GM19324 (cell line): ENCODE results near the gene CDC42BPA.

Experiments used
- ATAC-seq: cut with Tn5 transposase; IDR thresholded peaks from one replicate; pipeline ENCODE4 v1.9.1; 2021; ENCODE audit warnings: mild to moderate bottlenecking, moderate library complexity; ENCODE audit not compliant: unreplicated experiment, low FRiP score

Gene CDC42BPA

GRCh38 chr1:226983992-226984364 is 334.3 kb downstream of the CDC42BPA start:
- ATAC-seq = no peak

- ATAC-seq = no peak
Observed at GRCh38 chr1:226983247-226983991, 334.9 kb downstream of the CDC42BPA start.

DNA sequence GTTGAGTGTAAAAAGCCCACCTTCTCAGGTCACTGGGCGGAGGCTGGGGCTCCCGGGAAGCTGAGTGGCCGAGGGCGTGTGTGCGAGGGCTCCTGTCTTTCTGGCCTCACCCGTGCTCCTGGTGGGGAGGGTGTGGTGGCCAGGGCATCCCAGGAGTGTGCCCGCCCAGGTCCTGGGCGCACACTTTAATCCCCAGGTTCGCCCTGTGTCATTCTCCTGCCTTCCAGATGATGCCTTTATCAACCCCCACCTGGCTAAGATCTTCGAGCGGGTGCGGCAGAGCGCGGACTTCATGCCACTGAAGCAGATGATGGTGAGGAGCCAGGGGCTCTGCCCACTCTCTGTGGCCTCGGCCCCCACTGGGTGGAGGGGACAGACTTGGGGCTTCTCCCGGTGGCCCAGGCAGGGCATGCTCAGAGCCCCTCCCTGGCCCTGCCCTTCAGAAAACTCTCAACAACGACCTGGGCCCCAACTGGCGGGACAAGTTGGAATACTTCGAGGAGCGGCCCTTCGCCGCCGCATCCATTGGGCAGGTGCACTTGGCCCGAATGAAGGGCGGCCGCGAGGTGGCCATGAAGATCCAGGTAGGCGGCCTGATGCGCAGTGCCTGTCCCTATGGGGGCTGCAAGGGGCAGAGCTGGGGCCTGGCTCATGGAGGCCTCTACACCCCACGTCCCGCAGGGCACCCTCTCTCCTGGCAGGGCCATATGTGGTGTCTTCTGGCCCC is 335.7 kb downstream of the CDC42BPA start:
- ATAC-seq = no peak

- no peak for ATAC-seq
Observed at GRCh38 chr1:226981838-226982237, 336.5 kb downstream of the CDC42BPA start.

DNA sequence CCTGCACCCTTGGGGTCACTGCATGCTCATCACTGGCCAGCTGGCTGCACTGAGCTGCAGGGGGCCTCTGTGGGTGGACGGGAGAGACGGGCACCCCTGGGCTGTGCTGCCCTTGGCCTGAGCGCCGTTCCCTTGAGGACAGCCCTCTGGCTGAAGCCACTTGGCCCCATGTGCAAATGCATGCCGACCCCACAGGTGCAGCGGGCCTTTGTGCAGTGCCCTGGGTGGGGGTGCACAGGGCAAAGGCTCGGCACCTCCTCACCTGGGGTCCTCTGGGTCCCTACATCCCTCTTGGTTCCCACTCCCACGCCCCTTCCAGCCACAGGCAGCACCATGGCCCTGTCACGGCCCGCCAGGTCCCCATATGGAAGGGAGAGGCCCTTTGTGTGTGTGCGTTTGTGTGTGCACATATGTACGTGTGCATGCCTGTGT is 336.9 kb downstream of the CDC42BPA start:
- ATAC-seq = no peak

DNA sequence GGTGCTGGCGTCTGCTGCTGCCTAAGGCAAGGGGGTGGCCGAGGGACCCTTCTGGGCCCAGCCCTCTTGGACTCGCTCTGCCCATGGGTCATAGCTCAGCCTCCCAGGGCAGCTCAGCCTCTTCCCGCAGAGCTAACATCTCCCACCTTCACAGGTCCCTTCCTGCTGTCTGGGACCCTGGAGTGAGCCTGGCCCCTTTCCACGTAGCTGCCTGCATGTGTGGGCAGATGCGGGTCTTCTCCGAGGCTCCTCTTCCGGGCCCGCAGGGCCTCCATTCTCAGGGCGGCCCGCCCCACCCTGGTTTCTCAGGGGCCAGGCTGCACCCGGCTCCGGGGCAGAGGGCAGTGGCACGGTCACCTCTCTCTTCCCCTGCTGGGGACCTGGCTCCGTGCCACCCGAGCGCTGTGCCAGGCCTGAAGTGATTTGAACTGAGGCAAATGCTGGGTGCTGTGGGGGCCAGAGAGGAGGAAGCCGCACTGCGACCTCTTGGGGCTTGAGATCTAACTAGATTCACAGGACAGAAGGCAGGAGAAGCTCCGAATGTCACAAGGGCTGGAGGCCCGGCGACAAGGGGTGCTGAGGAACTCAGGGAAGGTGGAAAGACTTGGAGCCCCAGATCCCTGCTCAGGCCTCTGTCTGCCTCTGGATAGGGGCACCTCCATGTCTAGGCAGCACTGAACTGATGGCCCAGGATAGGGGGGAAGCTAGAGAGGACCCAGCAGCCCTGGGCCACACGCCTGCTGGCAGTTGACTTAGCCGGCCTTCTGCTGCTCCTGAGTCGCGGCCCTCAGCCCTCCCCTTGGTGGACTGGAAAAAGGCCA is 337.5 kb downstream of the CDC42BPA start:
- ATAC-seq = no peak

- no peak for ATAC-seq
Observed at GRCh38 chr1:226980122-226980560, 338.2 kb downstream of the CDC42BPA start.

DNA sequence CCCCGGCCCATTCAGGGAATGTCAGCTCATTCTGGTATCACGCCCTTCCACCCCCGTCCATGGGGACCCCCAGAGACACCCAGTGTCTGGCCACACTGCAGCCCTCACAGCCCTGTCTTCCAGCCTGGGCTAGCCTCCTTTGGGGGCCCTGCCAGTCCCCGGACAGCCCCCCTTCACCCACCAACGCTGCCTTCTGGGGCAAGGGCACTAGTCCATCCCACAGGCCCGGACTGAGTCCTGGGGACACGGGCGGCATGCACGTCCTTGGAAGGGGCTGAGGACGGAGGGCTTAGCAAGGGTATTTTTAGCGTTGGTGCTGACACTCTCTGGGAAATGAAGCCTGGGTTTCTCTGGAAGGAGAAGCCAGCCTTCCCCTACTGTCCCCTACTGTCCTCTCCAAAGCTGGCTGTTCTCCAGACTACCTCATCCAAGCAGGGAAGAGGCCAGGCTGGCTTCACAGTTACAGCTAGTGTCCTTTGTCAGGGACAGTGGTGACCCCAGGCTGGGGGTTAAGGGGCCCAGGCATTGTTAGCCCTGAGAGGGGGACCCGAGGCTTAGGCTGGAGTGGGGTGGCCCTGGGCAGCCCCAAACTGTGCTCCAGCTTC is 338.7 kb downstream of the CDC42BPA start:
- ATAC-seq = no peak

DNA sequence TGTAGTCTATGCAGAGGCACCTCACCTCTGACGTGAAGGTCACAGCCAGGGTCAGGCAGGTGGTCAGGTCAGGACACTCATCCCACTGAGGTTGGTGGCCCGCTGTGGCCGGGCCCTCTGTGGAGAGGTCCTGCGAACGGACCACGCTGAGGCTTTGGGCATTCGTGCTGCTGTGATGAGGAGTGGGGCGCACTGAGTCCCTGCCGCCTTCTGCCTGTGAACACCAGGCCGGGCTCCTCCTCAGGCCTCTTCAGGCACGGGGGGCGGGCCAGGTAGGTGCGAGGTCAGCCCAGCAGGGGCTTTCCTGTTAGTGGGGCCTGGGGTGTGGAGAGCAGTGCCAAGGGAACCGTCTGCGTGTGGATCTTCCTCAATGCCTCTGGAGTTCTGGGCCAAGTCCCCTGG is 339.2 kb downstream of the CDC42BPA start:
- no peak for ATAC-seq

GRCh38 chr1:226978432-226979114 is 339.7 kb downstream of the CDC42BPA start:
- ATAC-seq = no peak

DNA sequence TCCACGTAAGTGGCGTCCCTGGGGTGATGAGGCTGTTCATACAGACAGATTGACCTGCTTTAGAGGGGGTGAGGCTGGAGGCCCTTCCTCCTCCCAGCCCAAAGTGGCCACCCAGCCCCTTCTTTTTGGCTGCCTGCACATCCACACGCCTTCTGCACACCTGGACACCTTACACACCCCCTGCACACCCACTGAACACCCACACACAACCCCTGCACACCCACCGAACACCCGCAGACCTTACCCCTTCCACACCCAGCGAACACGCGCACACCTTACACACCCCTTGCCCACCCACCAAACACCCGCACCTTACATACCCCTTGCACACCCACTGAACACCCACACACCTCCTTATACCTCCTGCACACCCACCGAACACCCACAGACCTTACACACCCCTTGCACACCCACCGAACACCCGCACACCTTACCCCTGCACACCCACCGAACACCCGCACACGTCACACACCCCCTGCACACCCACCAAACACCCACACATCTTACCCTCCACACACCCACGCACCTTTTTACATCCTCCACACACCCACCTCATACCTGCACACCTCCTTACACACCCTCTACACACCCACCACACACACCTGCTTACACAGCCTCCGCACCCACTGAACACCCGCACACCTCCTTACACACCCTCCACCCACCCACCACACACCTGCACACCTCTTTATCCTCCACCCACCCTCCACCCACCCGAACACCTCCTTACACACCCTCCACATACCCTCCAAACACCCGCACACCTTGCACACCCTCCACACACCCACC is 340.5 kb downstream of the CDC42BPA start:
- no peak for ATAC-seq

- no peak for ATAC-seq
Observed at GRCh38 chr1:226976978-226977642, 341.2 kb downstream of the CDC42BPA start.

DNA sequence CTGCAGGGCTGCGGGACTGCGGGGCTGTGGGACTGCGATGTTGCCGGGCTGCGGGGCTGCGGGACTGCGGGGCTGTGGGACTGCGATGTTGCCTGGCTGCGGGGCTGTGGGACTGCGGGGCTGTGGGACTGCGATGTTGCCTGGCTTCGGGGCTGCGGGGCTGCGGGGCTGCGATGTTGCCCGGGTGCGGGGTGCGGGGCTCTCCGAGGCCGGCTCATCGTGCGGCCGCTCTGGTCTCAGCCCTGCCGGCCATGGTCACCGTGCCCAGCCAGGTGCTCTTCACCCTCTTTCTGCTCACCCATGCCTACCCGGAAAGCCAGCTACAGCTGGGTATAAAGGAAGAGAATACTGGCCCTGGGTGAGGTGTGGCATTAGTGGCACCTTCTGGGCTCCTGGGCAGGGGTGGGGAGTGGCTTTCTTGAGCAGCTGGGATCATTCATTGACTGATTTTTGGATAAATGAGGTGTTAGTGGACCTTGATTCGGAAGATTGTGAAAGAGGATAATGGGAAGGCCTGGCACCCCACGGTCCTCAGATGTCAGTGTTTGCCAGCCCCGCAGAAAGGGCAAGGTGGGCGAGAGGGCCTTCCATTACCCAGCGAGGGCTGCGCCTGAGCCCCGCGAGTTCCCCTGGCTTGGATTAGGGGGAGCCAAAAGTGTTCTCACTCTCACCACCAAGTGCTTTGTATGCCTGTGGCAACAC is 341.9 kb downstream of the CDC42BPA start:
- no peak for ATAC-seq

GRCh38 chr1:226975259-226976250 is 342.7 kb downstream of the CDC42BPA start:
- no peak for ATAC-seq

DNA sequence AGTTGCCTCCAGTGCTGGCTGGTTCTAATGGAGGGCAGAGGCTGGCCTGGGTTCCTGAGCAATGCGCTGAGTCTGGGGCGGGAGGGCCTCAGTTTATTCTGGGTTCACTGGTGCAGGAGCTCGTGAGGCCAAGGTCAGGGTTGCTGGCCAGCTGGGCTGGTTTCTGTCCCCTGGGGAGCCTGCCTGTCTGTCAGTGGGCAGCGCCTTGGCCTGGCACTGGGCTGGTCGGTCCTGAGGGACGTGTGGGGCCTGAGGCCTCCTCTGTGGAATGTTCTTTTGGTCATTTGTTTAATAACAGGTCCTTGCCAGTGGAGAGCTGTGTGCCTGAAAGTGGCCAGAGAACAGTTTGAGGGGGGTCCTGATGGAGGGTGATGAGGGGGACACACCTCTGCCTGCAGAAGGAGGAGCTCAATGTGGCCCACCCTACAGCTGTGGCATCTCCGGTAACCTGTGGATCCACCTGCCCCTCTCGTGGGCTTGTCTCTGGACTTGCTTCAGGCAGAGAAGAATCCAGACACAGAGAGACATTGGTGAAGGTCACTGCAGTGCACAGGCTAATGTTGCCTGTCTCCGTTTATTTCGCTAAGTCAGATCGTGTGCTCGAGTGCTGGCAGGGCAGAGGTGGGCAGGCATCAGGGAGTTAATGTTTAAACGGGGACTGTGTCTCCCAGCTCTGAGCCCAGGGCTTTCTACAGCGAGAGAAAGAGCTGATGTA is 343.6 kb downstream of the CDC42BPA start:
- no peak for ATAC-seq

DNA sequence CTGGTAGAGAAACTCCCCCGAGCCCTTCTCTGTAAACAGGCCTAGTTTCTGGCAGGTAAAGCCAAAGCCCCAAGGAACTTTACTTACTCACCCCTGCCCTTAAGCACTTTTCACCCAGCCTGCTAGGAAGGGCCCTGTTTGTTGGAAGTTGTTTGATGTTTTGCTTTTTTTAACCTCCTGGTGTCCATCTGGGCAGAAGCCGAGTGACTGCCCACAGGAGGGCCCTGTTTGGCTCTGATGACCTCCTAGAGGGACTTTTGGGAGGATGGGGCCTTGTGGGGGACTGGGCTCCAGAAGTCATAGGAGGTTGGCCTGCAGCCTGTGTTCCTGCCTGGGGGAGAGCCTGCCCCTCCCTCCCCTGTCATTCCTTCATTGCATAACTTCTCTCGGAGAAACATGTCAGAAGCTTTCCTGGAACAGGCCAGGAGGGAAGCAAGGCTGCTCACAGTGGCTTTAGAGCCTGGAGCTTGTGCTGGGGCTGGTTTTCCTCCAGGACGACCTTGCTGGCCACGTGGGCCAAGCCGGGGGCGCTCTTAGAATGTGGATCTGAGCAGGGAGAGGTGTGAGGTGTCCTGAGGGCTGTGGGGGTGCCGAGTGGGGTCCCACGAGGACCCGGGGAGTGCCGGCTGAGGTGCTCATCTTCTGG is 344.3 kb downstream of the CDC42BPA start:
- ATAC-seq = no peak
